H4 (cell line): Measurements from ENCODE around the gene AXIN1. TPM values are rescaled to one million over a fixed set of nuclear protein-coding genes. Genes with fewer than 3 reads are reported as not detected.
"Not testable (repeated sequence)": the region's sequence is repeated elsewhere in the genome, so short reads cannot be mapped to it uniquely, and the experiment has no call there.

Source experiments
- DNase-seq: peaks from one replicate; pipeline ENCODE4 v3.0.0-alpha.2; 2015; ENCODE audit warnings: low spot score
- total RNA-seq: library from RNA; depleted of rRNA; stranded (reverse); fragments of >200 nt; shearing (Covaris generic); gene quantifications from 2 replicates; pipeline ENCODE4 v1.2.3, GENCODE V29; 2014

Gene AXIN1
- total RNA-seq, 1 experiment from 2014 or later = 5.6 TPM

DNA sequence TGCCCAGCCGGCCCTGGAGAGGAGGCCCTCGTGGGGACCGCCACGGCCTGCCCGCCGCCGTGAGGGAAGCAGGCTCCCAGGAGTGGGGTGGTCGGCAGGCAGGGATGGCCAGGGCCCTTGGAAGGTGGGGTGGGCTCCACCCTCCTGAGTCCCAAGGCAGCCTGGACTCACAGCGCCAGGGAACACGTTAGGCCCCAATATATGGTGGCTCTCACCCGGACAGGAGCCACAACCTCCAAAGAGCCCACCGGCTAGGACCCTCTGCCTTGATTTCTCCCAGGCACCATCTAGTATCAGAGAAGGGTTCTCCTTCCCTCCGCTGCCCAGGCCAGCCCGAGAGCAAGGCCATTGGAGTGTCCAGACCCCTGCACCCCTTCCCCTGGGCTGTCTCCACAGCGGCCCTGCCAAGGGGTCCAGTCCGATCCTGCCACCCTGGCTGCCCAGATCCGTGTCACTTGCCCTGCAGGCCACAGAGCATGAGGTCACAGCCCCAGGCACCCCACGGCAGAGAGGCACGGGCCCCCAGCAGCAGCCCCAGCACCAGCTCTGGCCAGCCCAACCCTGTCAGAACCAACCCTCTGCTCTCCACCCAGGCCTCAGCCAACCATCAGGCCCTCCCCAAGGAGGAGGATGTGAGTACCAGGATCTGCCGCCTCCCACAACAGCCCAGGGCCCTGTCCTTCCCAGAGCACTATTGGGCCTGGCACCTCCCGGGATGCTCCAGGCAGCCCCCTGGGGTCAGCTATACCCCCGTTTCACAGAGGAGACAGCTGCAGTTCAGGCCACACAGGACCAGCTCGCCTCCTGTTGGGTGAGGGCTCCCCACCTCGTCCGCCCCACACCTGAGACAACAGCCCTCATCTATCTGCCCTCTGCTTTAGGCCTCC, 1.1 kb upstream of the AXIN1 start:
- DNase-seq = no peak

GRCh38 chr16:351804-352520, 561 bp downstream of the AXIN1 start:
- DNase-seq = no peak

GRCh38 chr16:350203-350602, 2.3 kb downstream of the AXIN1 start:
- DNase-seq = no peak

DNA sequence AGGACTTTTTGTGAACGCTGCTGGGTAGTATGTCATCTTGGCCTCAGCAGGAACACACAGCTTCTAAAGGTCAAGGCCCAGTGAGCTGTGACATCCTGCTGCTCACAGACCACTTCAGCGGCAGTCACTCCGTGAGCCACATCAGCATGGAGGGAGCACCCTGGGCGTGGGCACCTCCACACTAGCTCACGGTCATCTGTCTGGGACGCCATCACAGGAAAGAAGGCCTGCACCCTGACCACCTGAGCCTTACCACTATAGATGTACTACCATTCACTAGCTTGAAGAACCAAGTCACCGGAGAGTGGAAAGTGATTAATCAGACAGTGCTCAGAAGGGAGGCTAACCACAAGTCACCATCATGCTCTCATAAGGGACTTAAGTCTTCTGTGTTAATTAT, 3.3 kb downstream of the AXIN1 start:
- no peak for DNase-seq

- not testable (repeated sequence) for DNase-seq
Observed at GRCh38 chr16:348495-348894, 4.0 kb downstream of the AXIN1 start.

- DNase-seq = no peak
Observed at GRCh38 chr16:347203-347602, 5.3 kb downstream of the AXIN1 start.

- DNase-seq = no peak
Observed at GRCh38 chr16:346587-346986, 5.9 kb downstream of the AXIN1 start.

- DNase-seq = no peak
Observed at GRCh38 chr16:345772-346171, 6.8 kb downstream of the AXIN1 start.

DNA sequence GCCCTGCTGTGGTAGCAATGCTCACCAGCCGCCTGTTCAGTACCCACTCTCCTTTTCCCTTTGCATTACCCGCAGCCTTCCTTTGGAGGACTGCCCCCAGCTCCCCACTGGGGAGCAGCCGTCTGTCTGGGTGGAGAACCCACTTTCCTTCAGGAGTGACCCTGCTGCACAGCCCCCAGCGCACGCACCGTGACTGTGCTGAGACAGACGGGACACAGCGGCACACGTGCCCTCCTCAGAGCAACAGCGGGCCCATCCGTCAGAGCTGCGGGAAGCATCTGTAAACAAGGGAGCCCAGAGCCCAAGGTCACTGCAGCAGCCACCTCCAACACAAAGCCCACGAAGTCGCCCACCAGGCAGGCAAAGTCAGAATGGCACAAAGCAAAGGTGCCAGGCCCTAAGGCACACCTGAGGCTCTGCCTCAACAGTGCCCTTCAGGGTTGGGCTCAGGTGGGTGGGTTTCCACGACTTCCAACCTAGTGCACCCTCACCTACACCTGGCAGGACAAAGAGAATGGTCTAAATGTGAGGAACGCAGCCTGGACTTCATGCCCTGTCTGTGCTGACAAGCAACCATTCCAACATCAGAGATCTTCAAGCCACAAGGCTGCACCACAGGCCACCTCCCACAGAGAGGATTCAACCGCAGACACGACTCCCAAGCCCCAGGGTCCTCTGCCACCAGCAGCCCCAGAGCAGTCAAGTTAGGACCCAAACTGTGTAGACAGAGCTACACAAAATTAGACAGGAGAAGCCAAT, 9.9 kb downstream of the AXIN1 start:
- DNase-seq = no peak

DNA sequence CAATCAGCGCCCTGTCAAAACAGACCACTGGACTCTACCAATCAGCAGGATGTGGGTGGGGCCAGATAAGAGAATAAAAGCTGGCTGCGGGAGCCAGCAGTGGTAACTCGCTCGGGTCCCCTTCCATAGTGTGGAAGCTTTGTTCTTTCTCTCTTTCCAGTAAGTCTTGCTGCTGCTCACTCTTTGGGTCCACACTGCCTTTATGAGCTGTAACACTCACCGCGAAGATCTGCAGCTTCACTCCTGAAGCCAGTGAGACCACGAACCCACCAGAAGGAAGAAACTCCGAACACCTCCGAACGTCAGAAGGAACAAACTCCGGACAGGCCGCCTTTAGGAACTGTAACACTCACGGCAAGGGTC, 10.6 kb downstream of the AXIN1 start:
- not testable (repeated sequence) for DNase-seq

- not testable (repeated sequence) for DNase-seq
Observed at GRCh38 chr16:341095-341973, 11.2 kb downstream of the AXIN1 start.

DNA sequence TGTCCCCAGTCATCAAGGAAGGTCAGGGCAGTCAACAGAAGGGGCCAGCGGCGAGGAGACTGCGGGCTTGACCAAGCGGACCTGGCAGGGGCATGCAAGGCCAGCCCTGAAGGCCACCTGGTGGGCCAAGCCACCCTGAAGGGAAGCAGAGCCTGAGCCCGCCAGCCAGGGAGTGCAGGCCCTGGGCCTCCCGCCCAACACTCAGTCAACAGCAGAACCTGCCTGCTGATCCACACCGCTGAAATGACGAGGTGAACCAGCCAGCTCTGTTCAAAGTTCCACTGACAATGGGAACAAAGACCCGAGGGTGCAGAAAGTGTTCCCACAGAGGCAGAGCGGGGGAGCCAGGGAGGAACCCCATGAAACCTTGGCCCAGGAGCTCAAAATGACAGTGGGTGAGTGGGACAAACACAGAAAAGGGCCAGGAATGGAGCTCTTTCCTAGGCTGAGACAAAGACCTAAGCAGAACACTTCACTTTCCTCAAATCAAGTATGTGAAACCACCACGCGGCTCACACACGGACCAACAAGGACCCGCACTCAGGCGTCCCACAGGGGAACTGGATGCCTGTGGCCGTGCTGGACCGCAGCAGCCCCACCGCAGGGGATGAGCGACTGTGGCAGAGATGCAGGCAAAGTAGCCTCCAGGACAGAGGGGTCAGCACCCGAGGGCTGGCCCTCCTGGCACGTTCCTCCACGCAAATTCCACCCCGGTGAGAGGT, 12.0 kb downstream of the AXIN1 start:
- no peak for DNase-seq

GRCh38 chr16:339680-340079, 12.8 kb downstream of the AXIN1 start:
- no peak for DNase-seq

DNA sequence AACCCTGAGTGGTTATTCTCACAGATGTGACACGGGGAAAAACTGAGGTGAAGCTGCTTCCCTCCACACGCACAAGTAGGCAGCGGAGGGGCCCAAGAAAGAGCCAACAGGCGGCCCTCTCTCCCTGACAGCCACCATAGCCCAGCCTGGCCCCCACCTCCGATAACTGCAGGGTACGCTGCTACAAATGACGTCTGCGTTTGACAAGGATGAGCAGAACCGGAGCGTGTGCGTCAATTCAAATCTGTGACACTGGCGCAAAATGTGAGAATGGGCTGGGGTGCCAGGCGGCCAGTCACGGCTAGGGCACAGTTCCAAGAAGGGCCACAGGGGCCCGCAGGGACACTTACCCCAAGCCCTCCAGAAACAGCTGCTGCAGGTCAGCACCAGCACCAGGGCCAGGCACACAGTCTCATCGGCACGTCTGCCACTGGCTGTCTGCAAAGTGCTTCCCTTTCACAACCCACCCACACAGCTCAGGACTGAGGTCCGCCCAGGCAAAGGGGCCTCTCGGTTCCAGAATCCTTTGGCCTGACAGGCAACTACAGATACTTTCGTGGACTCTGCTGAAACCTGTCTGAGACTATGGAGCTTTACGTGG, 14.4 kb downstream of the AXIN1 start:
- DNase-seq = no peak

DNA sequence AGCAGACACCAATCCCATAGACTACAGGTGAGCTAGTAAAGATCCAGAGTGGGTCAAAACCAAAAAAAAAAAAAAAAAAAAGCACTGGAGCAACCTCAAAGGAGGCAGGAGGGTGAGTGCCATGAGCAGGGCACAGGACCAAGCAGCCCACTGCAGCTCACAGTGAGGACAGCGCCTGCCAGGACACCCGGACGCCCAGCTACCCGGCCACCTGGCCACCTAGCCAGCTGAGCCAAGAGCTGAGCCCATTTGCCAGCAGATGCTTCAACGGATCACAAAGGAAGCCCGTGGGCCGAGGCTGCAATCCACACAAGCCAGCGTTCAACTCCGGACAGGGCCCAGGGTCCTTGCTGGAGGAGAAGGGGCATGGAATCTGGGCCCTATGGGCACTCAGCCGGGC, 15.1 kb downstream of the AXIN1 start:
- DNase-seq = no peak

DNA sequence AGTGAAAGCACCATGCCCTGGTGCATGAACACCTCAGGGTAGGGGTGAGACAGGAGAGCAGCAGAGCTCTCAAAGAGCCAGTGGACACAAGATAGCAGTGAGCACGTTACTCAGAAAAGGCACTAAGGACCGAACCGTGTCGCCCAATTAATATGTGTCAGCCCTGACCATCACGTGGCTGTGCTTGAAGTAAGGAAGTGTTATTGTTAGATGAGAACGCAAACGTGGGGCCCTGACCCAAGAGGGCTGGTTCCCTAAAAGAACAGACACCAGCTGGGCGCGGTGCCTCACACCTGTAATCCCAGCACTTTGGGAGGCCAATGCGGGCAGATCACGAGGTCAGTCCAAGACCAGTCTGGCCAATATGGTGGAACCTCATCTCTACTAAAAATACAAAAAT, 16.3 kb downstream of the AXIN1 start:
- DNase-seq = no peak

GRCh38 chr16:334861-335632, 17.5 kb downstream of the AXIN1 start:
- DNase-seq = not testable (repeated sequence)

- not testable (repeated sequence) for DNase-seq
Observed at GRCh38 chr16:334164-334832, 18.2 kb downstream of the AXIN1 start.
